Measurements from ENCODE around the gene LSM11.

Gene LSM11

DNA sequence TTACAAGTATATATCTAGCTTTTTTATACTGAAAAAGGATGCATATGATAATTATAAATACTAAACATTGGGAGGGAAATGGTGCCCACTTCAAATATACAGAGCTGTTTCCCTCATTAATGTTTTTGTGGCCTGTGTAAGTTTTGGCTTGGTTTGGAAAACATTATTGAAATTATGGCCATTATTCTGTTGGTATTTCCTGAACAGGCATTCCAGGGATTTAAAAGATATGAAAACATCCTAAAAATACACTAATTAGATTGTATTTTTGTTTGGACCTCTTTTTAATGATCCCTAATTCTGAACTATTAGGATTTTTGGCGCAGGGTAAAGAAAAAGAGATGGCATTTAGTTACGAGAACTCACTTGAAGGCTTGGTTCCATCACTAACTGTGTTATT is 64.5 kb downstream of the LSM11 start:
- DNase-seq (ENCODE audit: low read depth in 1 of 2, low spot score in 1 of 2): no peak
- H3K27ac ChIP-seq (replicated peaks): no peak overlapping the region
- no peaks in the 10 kb centered on the region for H3K27me3 ChIP-seq (ENCODE audit: insufficient read depth, poor library complexity, severe bottlenecking)
- TF ChIP-seq GABPA (IDR thresholded peaks at IDR 0.05; ENCODE audit: low read depth): no peak
- no peak for TF ChIP-seq REST (IDR thresholded peaks at IDR 0.05; ENCODE audit: insufficient replicate concordance, low read depth)
- no peak for TF ChIP-seq POLR2AphosphoS5 (IDR thresholded peaks at IDR 0.05; ENCODE audit: low read depth)
- TF ChIP-seq, protein P1, sequence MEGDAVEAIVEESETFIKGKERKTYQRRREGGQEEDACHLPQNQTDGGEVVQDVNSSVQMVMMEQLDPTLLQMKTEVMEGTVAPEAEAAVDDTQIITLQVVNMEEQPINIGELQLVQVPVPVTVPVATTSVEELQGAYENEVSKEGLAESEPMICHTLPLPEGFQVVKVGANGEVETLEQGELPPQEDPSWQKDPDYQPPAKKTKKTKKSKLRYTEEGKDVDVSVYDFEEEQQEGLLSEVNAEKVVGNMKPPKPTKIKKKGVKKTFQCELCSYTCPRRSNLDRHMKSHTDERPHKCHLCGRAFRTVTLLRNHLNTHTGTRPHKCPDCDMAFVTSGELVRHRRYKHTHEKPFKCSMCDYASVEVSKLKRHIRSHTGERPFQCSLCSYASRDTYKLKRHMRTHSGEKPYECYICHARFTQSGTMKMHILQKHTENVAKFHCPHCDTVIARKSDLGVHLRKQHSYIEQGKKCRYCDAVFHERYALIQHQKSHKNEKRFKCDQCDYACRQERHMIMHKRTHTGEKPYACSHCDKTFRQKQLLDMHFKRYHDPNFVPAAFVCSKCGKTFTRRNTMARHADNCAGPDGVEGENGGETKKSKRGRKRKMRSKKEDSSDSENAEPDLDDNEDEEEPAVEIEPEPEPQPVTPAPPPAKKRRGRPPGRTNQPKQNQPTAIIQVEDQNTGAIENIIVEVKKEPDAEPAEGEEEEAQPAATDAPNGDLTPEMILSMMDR (IDR thresholded peaks at IDR 0.05; ENCODE audit: insufficient read depth, low read length): no peak
- TF ChIP-seq SPI1 (IDR thresholded peaks at IDR 0.05; ENCODE audit: borderline replicate concordance, low read depth): no peak
- H3K4me3 ChIP-seq (replicated peaks; ENCODE audit: insufficient read depth, low read length): no peak overlapping the region

All from HL-60 (cell line).